ENCODE data around the gene ST3GAL2. TPM values are rescaled to one million over a fixed set of nuclear protein-coding genes. Genes with fewer than 3 reads are reported as not detected.

Gene ST3GAL2
- total and polyA plus RNA-seq, 12 donors: 5.3 to 30.8 (median 22.6) TPM

DNA sequence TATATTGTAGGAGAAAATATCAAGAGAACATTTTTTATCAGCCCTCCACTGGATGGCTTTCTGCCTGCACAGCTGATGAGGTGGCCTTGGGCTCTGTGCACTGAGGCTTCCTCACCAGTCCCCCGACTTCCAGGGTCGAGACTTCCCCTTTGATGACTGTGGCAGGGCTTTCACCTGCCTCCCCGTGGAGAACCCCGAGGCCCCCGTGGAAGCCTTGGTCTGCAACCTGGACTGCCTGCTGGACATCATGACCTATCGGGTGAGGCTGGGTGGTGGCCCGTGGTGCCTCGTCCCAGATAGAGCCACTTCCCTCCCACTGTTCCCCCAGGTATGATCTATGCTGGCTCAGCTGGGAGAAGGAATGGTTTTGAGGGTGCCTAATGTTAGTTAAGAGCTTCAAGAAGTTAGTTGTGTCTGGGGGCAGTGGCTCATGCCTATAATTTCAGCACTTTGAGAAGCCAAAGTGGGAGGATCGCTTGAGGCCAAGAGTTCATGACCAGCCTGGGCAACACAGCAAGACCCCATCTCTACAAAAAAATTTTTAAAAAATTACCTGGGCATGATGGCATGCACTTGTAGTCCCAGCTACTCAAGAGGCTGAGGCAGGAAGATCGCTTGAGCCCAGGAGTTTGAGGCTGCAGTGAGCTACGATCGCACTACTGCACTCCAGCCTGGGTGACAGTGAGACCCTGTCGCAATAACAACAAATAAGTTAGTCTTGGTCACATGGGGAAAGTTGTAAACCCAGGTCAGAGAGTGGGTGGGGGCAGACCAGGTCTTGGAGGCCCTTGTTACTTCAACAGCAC is 27.3 kb upstream of the ST3GAL2 start:
- 75 to 86% (median 80%) methylated on average over 10 to 13 of the region's 13 CpGs for WGBS, 4 donors
- Histone ChIP-seq H3K36me3 (replicated peaks in 1 of 2) (peaks cover 0 to 19% of the 10 kb centered on the region in 2 donors), H3K27me3 (no peaks in the 10 kb centered on the region), H3K9me3 (replicated peaks in 1 of 3) (no peaks in the 10 kb centered on the region), H3K27ac (no peak overlapping the region), H3K4me3 (no peak overlapping the region), H3K4me1 (replicated peaks in 1 of 2) (peaks cover 0 to 4% of the 10 kb centered on the region in 2 donors)
- no peak for TF ChIP-seq POLR2A (IDR thresholded peaks at IDR 0.05)
- TF ChIP-seq, protein P1, sequence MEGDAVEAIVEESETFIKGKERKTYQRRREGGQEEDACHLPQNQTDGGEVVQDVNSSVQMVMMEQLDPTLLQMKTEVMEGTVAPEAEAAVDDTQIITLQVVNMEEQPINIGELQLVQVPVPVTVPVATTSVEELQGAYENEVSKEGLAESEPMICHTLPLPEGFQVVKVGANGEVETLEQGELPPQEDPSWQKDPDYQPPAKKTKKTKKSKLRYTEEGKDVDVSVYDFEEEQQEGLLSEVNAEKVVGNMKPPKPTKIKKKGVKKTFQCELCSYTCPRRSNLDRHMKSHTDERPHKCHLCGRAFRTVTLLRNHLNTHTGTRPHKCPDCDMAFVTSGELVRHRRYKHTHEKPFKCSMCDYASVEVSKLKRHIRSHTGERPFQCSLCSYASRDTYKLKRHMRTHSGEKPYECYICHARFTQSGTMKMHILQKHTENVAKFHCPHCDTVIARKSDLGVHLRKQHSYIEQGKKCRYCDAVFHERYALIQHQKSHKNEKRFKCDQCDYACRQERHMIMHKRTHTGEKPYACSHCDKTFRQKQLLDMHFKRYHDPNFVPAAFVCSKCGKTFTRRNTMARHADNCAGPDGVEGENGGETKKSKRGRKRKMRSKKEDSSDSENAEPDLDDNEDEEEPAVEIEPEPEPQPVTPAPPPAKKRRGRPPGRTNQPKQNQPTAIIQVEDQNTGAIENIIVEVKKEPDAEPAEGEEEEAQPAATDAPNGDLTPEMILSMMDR (IDR thresholded peaks at IDR 0.05): no peak
- intact Hi-C loops (cut with DNase I): no loop called here
- no peak for DNase-seq

DNA sequence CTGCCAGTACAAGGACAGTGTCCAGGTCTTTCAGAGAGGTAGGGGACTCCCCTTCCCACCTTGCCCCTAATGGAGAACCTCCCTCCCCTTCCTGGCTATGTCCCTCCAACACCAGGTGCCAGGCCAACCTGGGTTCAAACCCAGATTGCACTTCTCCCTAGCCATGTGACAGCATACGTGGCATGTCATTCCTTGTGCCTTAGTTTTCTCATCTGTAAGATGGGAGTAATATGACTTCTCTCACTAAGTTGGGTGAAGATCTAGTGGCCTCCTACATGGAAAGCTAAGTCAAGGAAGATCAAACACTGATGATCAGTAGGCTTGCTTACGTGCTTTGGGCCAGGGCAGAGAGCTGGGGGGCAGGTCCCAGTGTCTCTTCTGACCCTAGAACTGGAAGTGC is 24.3 kb upstream of the ST3GAL2 start:
- 88 to 100% (median 97%) methylated on average over 2 of the region's 2 CpGs for WGBS, 4 donors
- Histone ChIP-seq H3K27me3 (no peaks in the 10 kb centered on the region), H3K4me3 (no peak overlapping the region), H3K36me3 (replicated peaks in 1 of 2) (peaks cover 0 to 19% of the 10 kb centered on the region in 2 donors), H3K4me1 (replicated peaks in 1 of 2) (no peaks in the 10 kb centered on the region), H3K27ac (no peak overlapping the region), H3K9me3 (replicated peaks in 1 of 3) (no peaks in the 10 kb centered on the region)
- no peak for DNase-seq
- TF ChIP-seq POLR2A (IDR thresholded peaks at IDR 0.05): no peak
- TF ChIP-seq, protein P1 (IDR thresholded peaks at IDR 0.05): no peak
- intact Hi-C loops (cut with DNase I): no loop called here

DNA sequence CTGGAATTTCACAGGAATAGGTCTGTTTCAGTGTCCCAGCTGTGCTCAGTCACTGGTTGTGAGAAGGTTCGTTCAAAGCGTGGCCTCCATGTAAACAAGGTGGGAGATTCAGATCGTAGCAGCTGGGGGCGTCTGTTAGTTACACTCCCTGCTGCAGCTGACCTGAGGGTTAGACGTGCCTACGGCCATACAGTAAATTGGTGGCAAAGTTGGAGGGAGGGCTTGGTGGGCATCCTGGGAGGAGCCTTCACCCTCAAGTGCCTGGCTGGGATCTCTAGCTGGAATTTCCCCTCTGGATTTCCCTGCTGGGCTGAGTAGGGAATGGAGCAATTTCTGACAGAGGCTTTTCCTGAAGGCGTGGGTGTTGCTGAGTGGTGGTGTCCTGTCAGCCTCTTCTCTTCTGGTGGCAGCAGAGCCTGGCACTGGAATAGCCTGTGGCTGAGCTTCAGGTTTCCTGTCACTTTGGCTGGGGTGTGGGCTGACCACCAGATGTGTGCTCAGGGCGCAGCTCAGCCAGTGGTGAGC is 21.9 kb upstream of the ST3GAL2 start:
- WGBS, 4 donors: 78 to 82% (median 79%) methylated on average over 3 to 8 of the region's 8 CpGs
- H3K27me3 ChIP-seq: no peaks in the 10 kb centered on the region
- DNase-seq: no peak
- H3K27ac ChIP-seq: no peak overlapping the region
- H3K9me3 ChIP-seq (replicated peaks in 1 of 3): no peaks in the 10 kb centered on the region
- intact Hi-C loops (cut with DNase I): no loop called here
- peaks cover 0 to 8% of the 10 kb centered on the region in 2 donors for H3K36me3 ChIP-seq (replicated peaks in 1 of 2)
- TF ChIP-seq, protein P1 (IDR thresholded peaks at IDR 0.05): no peak
- TF ChIP-seq POLR2A (IDR thresholded peaks at IDR 0.05): no peak
- no peaks in the 10 kb centered on the region for H3K4me1 ChIP-seq (replicated peaks in 1 of 2)
- no peak overlapping the region for H3K4me3 ChIP-seq

DNA sequence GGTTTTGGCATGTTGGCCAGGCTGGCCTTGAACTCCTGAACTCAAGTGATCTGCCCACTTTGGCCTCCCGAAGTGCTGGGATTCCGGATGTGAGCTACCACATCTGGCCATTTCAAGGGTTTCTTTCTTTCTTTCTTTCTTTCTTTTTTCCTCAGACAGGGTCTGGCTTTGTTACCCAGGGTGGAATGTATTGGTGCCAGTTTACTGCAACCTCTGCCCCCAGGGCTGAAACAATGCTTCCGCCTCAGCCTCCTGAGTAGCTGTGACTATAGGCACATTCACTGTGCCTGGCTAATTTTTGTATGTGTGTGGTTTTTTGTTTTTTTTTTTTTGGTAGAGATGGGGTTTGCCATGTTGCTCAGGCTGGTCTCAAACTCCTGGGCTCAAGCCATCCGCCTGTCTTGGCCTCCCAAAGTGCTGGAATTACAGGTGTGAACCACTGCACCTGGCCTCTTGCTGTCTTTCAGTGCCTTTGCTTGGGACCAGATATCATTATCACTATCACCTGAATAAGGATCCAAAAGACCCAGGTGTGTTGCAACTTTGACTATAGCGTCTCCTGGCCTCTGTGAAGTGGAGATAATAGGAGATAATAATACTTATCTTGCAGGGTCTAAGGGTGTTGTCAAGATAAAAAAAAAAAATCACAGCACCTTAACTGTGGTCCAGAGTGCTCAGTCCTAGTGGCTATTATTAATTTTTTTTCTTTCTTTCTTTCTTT is 18.7 kb upstream of the ST3GAL2 start:
- DNase-seq: no peak
- Histone ChIP-seq H3K27ac (no peak overlapping the region), H3K4me1 (replicated peaks in 1 of 2) (peaks cover 0 to 10% of the 10 kb centered on the region in 2 donors), H3K27me3 (no peaks in the 10 kb centered on the region), H3K9me3 (replicated peaks in 1 of 3) (no peaks in the 10 kb centered on the region), H3K36me3 (replicated peaks in 1 of 2) (no peaks in the 10 kb centered on the region), H3K4me3 (no peak overlapping the region)
- WGBS, 4 donors: 84 to 91% (median 86%) methylated on average over 5 of the region's 5 CpGs
- intact Hi-C loops (cut with DNase I): no loop called here
- no peak for TF ChIP-seq POLR2A (IDR thresholded peaks at IDR 0.05)
- TF ChIP-seq, protein P1 (IDR thresholded peaks at IDR 0.05): no peak
